Fibroblast of lung (primary cell): ENCODE data around the gene BCKDHB. TPM values are rescaled to one million over a fixed set of nuclear protein-coding genes. Genes with fewer than 3 reads are reported as not detected.

ENCODE experiments used
- DNase-seq, 2 donors: peaks; one replicate each; pipeline versions ENCODE4 v3.0.0 to v3.0.0-alpha.2; 2010; ENCODE audit warnings: low read depth in 2 of 2
- H2AFZ ChIP-seq: 2 replicates; pipeline ENCODE4 v1.5.1; 2012; ENCODE audit warnings: low read length, control low read depth, inconsistent platforms
- H3K27ac ChIP-seq: 2 replicates; pipeline ENCODE4 v1.5.1; 2011; ENCODE audit warnings: low read length, control low read depth; ENCODE audit not compliant: insufficient read depth
- H3K27me3 ChIP-seq: 2 replicates; pipeline ENCODE4 v1.5.1; 2011; ENCODE audit warnings: mild to moderate bottlenecking, low read length; ENCODE audit not compliant: control insufficient read depth, insufficient read depth
- H3K36me3 ChIP-seq: 2 replicates; pipeline ENCODE4 v1.5.1; 2011; ENCODE audit warnings: low read length; ENCODE audit not compliant: control insufficient read depth, insufficient read depth
- H3K4me1 ChIP-seq: 2 replicates; pipeline ENCODE4 v1.5.1; 2011; ENCODE audit warnings: low read length; ENCODE audit not compliant: control insufficient read depth, insufficient read depth; ENCODE audit errors: extremely low read depth
- H3K4me2 ChIP-seq: 2 replicates; pipeline ENCODE4 v1.5.1; 2011; ENCODE audit warnings: low read length, control low read depth; ENCODE audit not compliant: insufficient read depth; ENCODE audit errors: extremely low read depth
- H3K4me3 ChIP-seq, 4 experiments: fragments of 200-600 bp in 1 of 4; sonication (generic) in 1 of 4; replicated peaks in 1 of 4; 2 replicates each; pipeline ENCODE4 v1.5.1; 2011 to 2016; ENCODE audit warnings: low read length in 4 of 4, low read depth in 3 of 4, mild to moderate bottlenecking in 3 of 4, control low read depth in 2 of 4, inconsistent platforms in 1 of 4, mixed read lengths in 1 of 4; ENCODE audit not compliant: insufficient read depth in 1 of 4; ENCODE audit errors: control extremely low read depth in 1 of 4
- H3K79me2 ChIP-seq: 2 replicates; pipeline ENCODE4 v1.5.1; 2012; ENCODE audit warnings: mild to moderate bottlenecking, low read length, inconsistent platforms; ENCODE audit not compliant: control insufficient read depth, insufficient read depth
- H3K9ac ChIP-seq: 2 replicates; pipeline ENCODE4 v1.5.1; 2011; ENCODE audit warnings: mild to moderate bottlenecking, low read length, control low read depth; ENCODE audit not compliant: insufficient read depth
- H3K9me3 ChIP-seq: 2 replicates; pipeline ENCODE4 v1.5.1; 2012; ENCODE audit warnings: low read depth, low read length; ENCODE audit not compliant: control insufficient read depth, insufficient read depth
- H4K20me1 ChIP-seq: 2 replicates; pipeline ENCODE4 v1.5.1; 2011; ENCODE audit warnings: low read length; ENCODE audit not compliant: control insufficient read depth, insufficient read depth; ENCODE audit errors: extremely low read depth
- CTCF ChIP-seq, 2 donors: IDR thresholded peaks in 1 of 2; conservative IDR thresholded peaks in 1 of 2; 1 replicate in 1 of 2; 2 replicates in 1 of 2; pipeline ENCODE4 v1.5.1; 2011 to 2012; ENCODE audit warnings: low read length in 2 of 2, control low read depth in 1 of 2, inconsistent platforms in 1 of 2, low read depth in 1 of 2, mild to moderate bottlenecking in 1 of 2
- EZH2 ChIP-seq: IDR thresholded peaks from 2 replicates; pipeline ENCODE4 v1.5.1; 2012; ENCODE audit warnings: low read length, control low read depth, mild to moderate bottlenecking; ENCODE audit errors: missing control alignments
- polyA plus RNA-seq, 2 donors: library from polyadenylated mRNA; depleted of rRNA in 1 of 2; stranded (reverse) in 1 of 2; unstranded in 1 of 2; fragments of >200 nt; gene quantifications; 2 replicates each; pipeline ENCODE4 v1.2.1, GENCODE V29; 2011 to 2012; ENCODE audit warnings: missing spikeins in 1 of 2
- total RNA-seq: library from RNA; depleted of rRNA; stranded (reverse); fragments of >200 nt; gene quantifications from 2 replicates; pipeline ENCODE4 v1.2.1, GENCODE V29; 2014

BCKDHB gene
- total and polyA plus RNA-seq, 2 donors (not counting 1 experiment from before 2014, with no cell fraction given), result 8.3 to 16.2 TPM

- Histone ChIP-seq H3K27ac (no peak overlapping the region), H4K20me1 (no peaks in the 10 kb centered on the region), H3K4me1 (no peaks in the 10 kb centered on the region), H3K9me3 (no peaks in the 10 kb centered on the region), H3K36me3 (no peaks in the 10 kb centered on the region), H3K4me3 (no peak overlapping the region), H3K9ac (no peak overlapping the region), H2AFZ (no peak overlapping the region), H3K79me2 (no peaks in the 10 kb centered on the region), H3K4me2 (no peak overlapping the region), H3K27me3 (no peaks in the 10 kb centered on the region)
- DNase-seq, result no peak
- TF ChIP-seq EZH2 (no peak), CTCF (conservative IDR thresholded peaks at IDR 0.05 in 1 of 2, IDR thresholded peaks at IDR 0.05 in 1 of 2; ENCODE audit: low read depth in 1 of 2, low read length in 2 of 2) (no peak)
These were observed 240.6 kb downstream of the BCKDHB start for GRCh38 chr6:80347101-80347500.

GRCh38 chr6:80348263-80348662 lies 241.8 kb downstream of the BCKDHB start:
- Histone ChIP-seq H4K20me1 (no peaks in the 10 kb centered on the region), H3K9me3 (no peaks in the 10 kb centered on the region), H3K4me2 (no peak overlapping the region), H3K79me2 (no peaks in the 10 kb centered on the region), H3K27me3 (no peaks in the 10 kb centered on the region), H3K36me3 (no peaks in the 10 kb centered on the region), H3K4me3 (no peak overlapping the region), H3K4me1 (no peaks in the 10 kb centered on the region), H3K9ac (no peak overlapping the region), H3K27ac (no peak overlapping the region), H2AFZ (no peak overlapping the region)
- TF ChIP-seq CTCF (conservative IDR thresholded peaks at IDR 0.05 in 1 of 2, IDR thresholded peaks at IDR 0.05 in 1 of 2; ENCODE audit: low read depth in 1 of 2, low read length in 2 of 2) (no peak), EZH2 (no peak)
- peak; percentile 20 to 85 for DNase-seq

GRCh38 chr6:80356000-80356399 lies 249.5 kb downstream of the BCKDHB start:
- H3K9me3 ChIP-seq, result no peaks in the 10 kb centered on the region
- DNase-seq, result no peak
- H4K20me1 ChIP-seq, result no peaks in the 10 kb centered on the region
- no peaks in the 10 kb centered on the region for H3K79me2 ChIP-seq
- no peak overlapping the region for H2AFZ ChIP-seq
- H3K36me3 ChIP-seq, result no peaks in the 10 kb centered on the region
- TF ChIP-seq EZH2 (no peak), CTCF (conservative IDR thresholded peaks at IDR 0.05 in 1 of 2, IDR thresholded peaks at IDR 0.05 in 1 of 2; ENCODE audit: low read depth in 1 of 2, low read length in 2 of 2) (no peak)
- no peak overlapping the region for H3K4me3 ChIP-seq
- no peak overlapping the region for H3K27ac ChIP-seq
- no peaks in the 10 kb centered on the region for H3K27me3 ChIP-seq
- H3K9ac ChIP-seq, result no peak overlapping the region
- no peaks in the 10 kb centered on the region for H3K4me1 ChIP-seq
- H3K4me2 ChIP-seq, result no peak overlapping the region
